Trophoblast cell (in vitro differentiated cells and primary cell): ENCODE results near the gene FGF18.

ENCODE experiments used
- DNase-seq, 2 donors: peaks; one replicate each; pipeline ENCODE4 v3.0.0-alpha.2; 2016
- H2AFZ ChIP-seq: 2 replicates; pipeline ENCODE4 v1.6.1; 2013; ENCODE audit warnings: low read length, moderate library complexity, mild to moderate bottlenecking; ENCODE audit not compliant: insufficient read depth, poor library complexity
- H2AK5ac ChIP-seq: 2 replicates; pipeline ENCODE4 v1.6.1; 2013; ENCODE audit warnings: mild to moderate bottlenecking, low read length
- H2BK120ac ChIP-seq: 2 replicates; pipeline ENCODE4 v1.6.1; 2013; ENCODE audit warnings: low read length, mild to moderate bottlenecking, moderate library complexity; ENCODE audit not compliant: insufficient read depth, poor library complexity
- H2BK12ac ChIP-seq: 2 replicates; pipeline ENCODE4 v1.6.1; 2013; ENCODE audit warnings: mild to moderate bottlenecking, low read length, moderate library complexity
- H2BK5ac ChIP-seq: 2 replicates; pipeline ENCODE4 v1.6.1; 2013; ENCODE audit warnings: low read length, low read depth, moderate library complexity, mild to moderate bottlenecking; ENCODE audit not compliant: poor library complexity
- H3K14ac ChIP-seq: 2 replicates; pipeline ENCODE4 v1.6.1; 2013; ENCODE audit warnings: mild to moderate bottlenecking, low read length
- H3K18ac ChIP-seq: 2 replicates; pipeline ENCODE4 v1.6.1; 2013; ENCODE audit warnings: mild to moderate bottlenecking, low read length
- H3K23ac ChIP-seq: 2 replicates; pipeline ENCODE4 v1.6.1; 2013; ENCODE audit warnings: low read length
- H3K27ac ChIP-seq: 2 replicates; pipeline ENCODE4 v1.5.1; 2013; ENCODE audit warnings: low read depth, mild to moderate bottlenecking, inconsistent platforms, low read length, moderate library complexity
- H3K27me3 ChIP-seq: 2 replicates; pipeline ENCODE4 v1.6.1; 2013; ENCODE audit warnings: inconsistent platforms, mild to moderate bottlenecking, low read length, moderate library complexity; ENCODE audit not compliant: insufficient read depth
- H3K36me3 ChIP-seq, 2 experiments: 1 replicate in 1 of 2; 2 replicates in 1 of 2; pipeline ENCODE4 v1.6.1; 2013; ENCODE audit warnings: low read length in 2 of 2, mild to moderate bottlenecking in 2 of 2, moderate library complexity in 1 of 2; ENCODE audit not compliant: insufficient read depth in 2 of 2, control insufficient read depth in 1 of 2
- H3K4ac ChIP-seq: 2 replicates; pipeline ENCODE4 v1.6.1; 2013; ENCODE audit warnings: low read depth, mild to moderate bottlenecking, low read length, moderate library complexity
- H3K4me1 ChIP-seq, 2 experiments: 1 replicate in 1 of 2; 2 replicates in 1 of 2; pipeline ENCODE4 v1.6.1; 2013; ENCODE audit warnings: low read length in 2 of 2, mild to moderate bottlenecking in 2 of 2, moderate library complexity in 1 of 2; ENCODE audit not compliant: insufficient read depth in 2 of 2, control insufficient read depth in 1 of 2
- H3K4me2 ChIP-seq: 2 replicates; pipeline ENCODE4 v1.6.1; 2013; ENCODE audit warnings: inconsistent platforms, mild to moderate bottlenecking, low read length, moderate library complexity
- H3K4me3 ChIP-seq: 2 replicates; pipeline ENCODE4 v1.5.1; 2013; ENCODE audit warnings: mild to moderate bottlenecking, low read depth, low read length, inconsistent platforms
- H3K79me1 ChIP-seq: one replicate; pipeline ENCODE4 v1.6.1; 2013; ENCODE audit warnings: low read length
- H3K79me2 ChIP-seq: 2 replicates; pipeline ENCODE4 v1.6.1; 2013; ENCODE audit warnings: low read length, mild to moderate bottlenecking; ENCODE audit not compliant: control insufficient read depth, insufficient read depth, poor library complexity
- H3K9ac ChIP-seq: 2 replicates; pipeline ENCODE4 v1.6.1; 2013; ENCODE audit warnings: mild to moderate bottlenecking, low read length
- H3K9me3 ChIP-seq: 2 replicates; pipeline ENCODE4 v1.6.1; 2013; ENCODE audit warnings: low read depth, mild to moderate bottlenecking, control low read depth, inconsistent platforms, low read length; ENCODE audit not compliant: insufficient read depth
- H4K12ac ChIP-seq: 2 replicates; pipeline ENCODE4 v1.6.1; 2013; ENCODE audit warnings: low read depth, mild to moderate bottlenecking, low read length, moderate library complexity
- H4K8ac ChIP-seq: 2 replicates; pipeline ENCODE4 v1.6.1; 2013; ENCODE audit warnings: low read depth, mild to moderate bottlenecking, low read length, moderate library complexity
- H4K91ac ChIP-seq: one replicate; pipeline ENCODE4 v1.6.1; 2013; ENCODE audit warnings: low read depth, mild to moderate bottlenecking, low read length, moderate library complexity
- WGBS: extraction: QIAGEN DNeasy Blood & Tissue Kit; methylation state at CpG from one replicate; pipeline ENCODE4 v1.1.7; 2013; ENCODE audit warnings: missing lambda C conversion rate; ENCODE audit not compliant: insufficient read length, insufficient coverage; ENCODE audit errors: extremely low coverage; 5-methylcytosine and 5-hydroxymethylcytosine counted together

The FGF18 gene

GRCh38 chr5:171435908-171436307 is 16.5 kb downstream of the FGF18 start:
- Histone ChIP-seq H3K23ac (no peak overlapping the region), H3K4me3 (no peak overlapping the region), H3K14ac (no peak overlapping the region), H3K4ac (no peak overlapping the region), H4K8ac (no peak overlapping the region), H3K79me1 (no peaks in the 10 kb centered on the region), H4K91ac (no peak overlapping the region), H3K27me3 (no peaks in the 10 kb centered on the region), H3K27ac (no peak overlapping the region), H3K4me2 (no peak overlapping the region), H3K79me2 (no peaks in the 10 kb centered on the region), H3K9me3 (no peaks in the 10 kb centered on the region), H3K36me3 (peaks cover 0 to 2% of the 10 kb centered on the region in 2 experiments), H3K4me1 (peaks cover 6 to 10% of the 10 kb centered on the region in 2 experiments), H2BK5ac (no peak overlapping the region), H2AFZ (no peak overlapping the region), H4K12ac (no peak overlapping the region), H2BK120ac (no peak overlapping the region), H2AK5ac (no peak overlapping the region), H3K9ac (no peak overlapping the region), H3K18ac (no peak overlapping the region), H2BK12ac (no peak overlapping the region)
- WGBS, result no CpG with 5 or more reads among the region's 20 CpGs
- no peak for DNase-seq

GRCh38 chr5:171436804-171437285 is 17.4 kb downstream of the FGF18 start:
- Histone ChIP-seq H3K27ac (no peak overlapping the region), H4K8ac (no peak overlapping the region), H4K91ac (no peak overlapping the region), H2AFZ (no peak overlapping the region), H3K4me2 (no peak overlapping the region), H3K36me3 (peaks cover 0 to 2% of the 10 kb centered on the region in 2 experiments), H3K4me3 (no peak overlapping the region), H2BK12ac (no peak overlapping the region), H3K4ac (no peak overlapping the region), H4K12ac (no peak overlapping the region), H3K79me2 (no peaks in the 10 kb centered on the region), H2AK5ac (no peak overlapping the region), H3K9me3 (peaks cover 1% of the 10 kb centered on the region), H2BK5ac (no peak overlapping the region), H3K9ac (no peak overlapping the region), H3K27me3 (no peaks in the 10 kb centered on the region), H3K79me1 (no peaks in the 10 kb centered on the region), H3K14ac (no peak overlapping the region), H2BK120ac (no peak overlapping the region), H3K18ac (no peak overlapping the region), H3K23ac (no peak overlapping the region), H3K4me1 (peaks cover 6 to 10% of the 10 kb centered on the region in 2 experiments)
- no peak for DNase-seq
- WGBS, result no CpG with 5 or more reads among the region's 13 CpGs

GRCh38 chr5:171437286-171437821 is 17.9 kb downstream of the FGF18 start:
- no peak overlapping the region for H2AK5ac ChIP-seq
- no peaks in the 10 kb centered on the region for H3K79me2 ChIP-seq
- DNase-seq, result peak; percentile 59 to 79

GRCh38 chr5:171438738-171439137 is 19.3 kb downstream of the FGF18 start:
- Histone ChIP-seq H3K79me2 (no peaks in the 10 kb centered on the region), H3K27ac (no peak overlapping the region), H4K12ac (no peak overlapping the region), H4K8ac (no peak overlapping the region), H3K79me1 (no peaks in the 10 kb centered on the region), H3K23ac (no peak overlapping the region), H2AFZ (no peak overlapping the region), H2BK12ac (no peak overlapping the region), H3K18ac (no peak overlapping the region), H3K4me1 (no peaks in the 10 kb centered on the region), H3K4me2 (no peak overlapping the region), H4K91ac (no peak overlapping the region), H3K36me3 (peaks cover 0 to 2% of the 10 kb centered on the region in 2 experiments), H2BK120ac (no peak overlapping the region), H3K14ac (no peak overlapping the region), H2AK5ac (no peak overlapping the region), H3K9me3 (peaks cover 1% of the 10 kb centered on the region), H2BK5ac (no peak overlapping the region), H3K4me3 (no peak overlapping the region), H3K27me3 (no peaks in the 10 kb centered on the region), H3K4ac (no peak overlapping the region), H3K9ac (no peak overlapping the region)
- no CpG with 5 or more reads among the region's 4 CpGs for WGBS
- no peak for DNase-seq

More at GRCh38 chr5:171437286-171437821, 17.9 kb downstream of the FGF18 start:
- Histone ChIP-seq H4K91ac (no peak overlapping the region), H3K36me3 (peaks cover 0 to 2% of the 10 kb centered on the region in 2 experiments), H4K8ac (no peak overlapping the region), H3K9me3 (peaks cover 1% of the 10 kb centered on the region), H3K4ac (no peak overlapping the region), H2AFZ (no peak overlapping the region), H3K18ac (no peak overlapping the region), H3K9ac (no peak overlapping the region), H2BK120ac (no peak overlapping the region), H2BK5ac (no peak overlapping the region), H3K4me3 (no peak overlapping the region), H3K14ac (no peak overlapping the region), H4K12ac (no peak overlapping the region), H3K27me3 (no peaks in the 10 kb centered on the region), H3K4me1 (peaks cover 6 to 10% of the 10 kb centered on the region in 2 experiments), H3K79me1 (no peaks in the 10 kb centered on the region), H2BK12ac (no peak overlapping the region), H3K27ac (no peak overlapping the region), H3K4me2 (no peak overlapping the region), H3K23ac (no peak overlapping the region)
- no CpG with 5 or more reads among the region's 14 CpGs for WGBS
